ENCODE data around the gene POLR2E. TPM values are rescaled to one million over a fixed set of nuclear protein-coding genes. Genes with fewer than 3 reads are reported as not detected.

Gene POLR2E
- total and polyA plus RNA-seq, 9 of the 15 experiments (the other 6 are each of a cell fraction or from before 2014, with no cell fraction given) = 3.4 to 413 (median 244) TPM

GRCh38 chr19:1040476-1041271 lies 54.5 kb downstream of the POLR2E start (continued):
- TF ChIP-seq ETV6 (IDR thresholded peaks at IDR 0.05; ENCODE audit: borderline replicate concordance in 1 of 2, low read depth in 2 of 2, low read length in 1 of 2) = no peak
- TF ChIP-seq ETV6 (CRISPR knock-in tag; IDR thresholded peaks at IDR 0.05; ENCODE audit: borderline replicate concordance) = no peak
- TF ChIP-seq ILK (tag; IDR thresholded peaks at IDR 0.05; ENCODE audit: borderline replicate concordance, low read depth) = no peak
- TF ChIP-seq DMBX1 (CRISPR knock-in tag; IDR thresholded peaks at IDR 0.05; ENCODE audit: borderline replicate concordance) = 0 out of 2 replicates have a peak, but pooled peaks have one; percentile 9
- TF ChIP-seq LCOR (CRISPR knock-in tag; IDR thresholded peaks at IDR 0.05) = peak; percentile 94
- TF ChIP-seq KDM2B (CRISPR knock-in tag; IDR thresholded peaks at IDR 0.05) = no peak
- TF ChIP-seq, protein P1, sequence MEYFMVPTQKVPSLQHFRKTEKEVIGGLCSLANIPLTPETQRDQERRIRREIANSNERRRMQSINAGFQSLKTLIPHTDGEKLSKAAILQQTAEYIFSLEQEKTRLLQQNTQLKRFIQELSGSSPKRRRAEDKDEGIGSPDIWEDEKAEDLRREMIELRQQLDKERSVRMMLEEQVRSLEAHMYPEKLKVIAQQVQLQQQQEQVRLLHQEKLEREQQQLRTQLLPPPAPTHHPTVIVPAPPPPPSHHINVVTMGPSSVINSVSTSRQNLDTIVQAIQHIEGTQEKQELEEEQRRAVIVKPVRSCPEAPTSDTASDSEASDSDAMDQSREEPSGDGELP (CRISPR knock-in tag; IDR thresholded peaks at IDR 0.05; ENCODE audit: borderline replicate concordance) = peak; percentile 99
- no peak for TF ChIP-seq KAT8 (IDR thresholded peaks at IDR 0.05; ENCODE audit: low read depth)
- peak; percentile 71 for TF ChIP-seq TAL1 (IDR thresholded peaks at IDR 0.05)
- TF ChIP-seq RBFOX2 (IDR thresholded peaks at IDR 0.05; ENCODE audit: low read depth, low read length) = no peak
- TF ChIP-seq NR2C2 (CRISPR knock-in tag; IDR thresholded peaks at IDR 0.05) = no peak
- no peak for TF ChIP-seq NR2C2 (tag; IDR thresholded peaks at IDR 0.05)
- TF ChIP-seq CBX3 (IDR thresholded peaks at IDR 0.05; ENCODE audit: borderline replicate concordance in 1 of 2, low read length in 2 of 2) = peak in 1 of 2 experiments; percentile 49; a peak in 1 of 3 replicates
- peak; percentile 48; the same call in 1 of the 2 replicates for TF ChIP-seq ZNF24 (IDR thresholded peaks at IDR 0.05)
- no peak for TF ChIP-seq ILF3 (IDR thresholded peaks at IDR 0.05; ENCODE audit: borderline replicate concordance)
- TF ChIP-seq ATF7 (IDR thresholded peaks at IDR 0.05) = peak; percentile 78
- no peak for TF ChIP-seq SNAPC5 (CRISPR knock-in tag; IDR thresholded peaks at IDR 0.05)
- TF ChIP-seq FOXK2 (conservative IDR thresholded peaks at IDR 0.05 in 1 of 2, IDR thresholded peaks at IDR 0.05 in 1 of 2; ENCODE audit: low read depth in 2 of 2) = no peak
- TF ChIP-seq FOXO4 (CRISPR knock-in tag; IDR thresholded peaks at IDR 0.05) = no peak
- TF ChIP-seq GATAD2A (IDR thresholded peaks at IDR 0.05) = 0 out of 2 replicates have a peak, but pooled peaks have one; percentile 21
- no peak for TF ChIP-seq FOXJ3 (CRISPR knock-in tag; IDR thresholded peaks at IDR 0.05)
- TF ChIP-seq HINFP (tag; conservative IDR thresholded peaks at IDR 0.05; ENCODE audit: low read depth) = no peak
- TF ChIP-seq ZNF165 (CRISPR knock-in tag; IDR thresholded peaks at IDR 0.05; ENCODE audit: borderline replicate concordance) = no peak
- peak; percentile 93 for TF ChIP-seq CBFA2T3 (IDR thresholded peaks at IDR 0.05)
- no peak; the same call in 1 of the 2 replicates for TF ChIP-seq SMARCA4 (IDR thresholded peaks at IDR 0.05)
- no peak for TF ChIP-seq ZNF79 (CRISPR knock-in tag; IDR thresholded peaks at IDR 0.05; ENCODE audit: low read depth)
- TF ChIP-seq FUS (optimal IDR thresholded peaks at IDR 0.05; ENCODE audit: low read depth, low read length) = no peak

Measured in K562 (cell line).